CD14-positive monocyte (primary cell): ENCODE measurements around the gene PACRGL. TPM values are rescaled to one million over a fixed set of nuclear protein-coding genes. Genes with fewer than 3 reads are reported as not detected.

ENCODE experiments used
- DNase-seq, 3 donors: peaks; one replicate each; pipeline ENCODE4 v3.0.0-alpha.2; 2011 to 2022
- H2AFZ ChIP-seq: 2 replicates; pipeline ENCODE4 v1.6.0; 2012; ENCODE audit warnings: mild to moderate bottlenecking, low read depth, low read length, inconsistent platforms; ENCODE audit not compliant: insufficient read depth, poor library complexity, severe bottlenecking
- H3K27ac ChIP-seq, 2 donors: 1 replicate in 1 of 2; 2 replicates in 1 of 2; pipeline ENCODE4 v1.5.1; 2012 to 2013; ENCODE audit warnings: low read length in 2 of 2, control low read depth in 1 of 2, inconsistent platforms in 1 of 2, low read depth in 1 of 2, mild to moderate bottlenecking in 1 of 2
- H3K27me3 ChIP-seq, 2 donors: one replicate each; pipeline versions ENCODE4 v1.6.0 to v1.6.1; 2011 to 2013; ENCODE audit warnings: low read length in 2 of 2; ENCODE audit not compliant: control insufficient read depth in 2 of 2, insufficient read depth in 2 of 2
- H3K36me3 ChIP-seq, 2 donors: replicated peaks in 1 of 2; 1 replicate in 1 of 2; 2 replicates in 1 of 2; pipeline versions ENCODE4 v1.5.1 to v1.6.1; 2012 to 2013; ENCODE audit warnings: low read length in 2 of 2, control low read depth in 1 of 2, inconsistent platforms in 1 of 2, mild to moderate bottlenecking in 1 of 2; ENCODE audit not compliant: insufficient read depth in 2 of 2, control insufficient read depth in 1 of 2
- H3K4me1 ChIP-seq, 2 donors: 1 replicate in 1 of 2; 2 replicates in 1 of 2; pipeline versions ENCODE4 v1.5.1 to v1.6.1; 2012 to 2013; ENCODE audit warnings: low read length in 2 of 2, control low read depth in 1 of 2, inconsistent platforms in 1 of 2, mild to moderate bottlenecking in 1 of 2, moderate library complexity in 1 of 2; ENCODE audit not compliant: insufficient read depth in 2 of 2, control insufficient read depth in 1 of 2
- H3K4me2 ChIP-seq: replicated peaks from 2 replicates; pipeline ENCODE3; 2012; ENCODE audit warnings: low read length, moderate library complexity, mild to moderate bottlenecking; ENCODE audit not compliant: poor library complexity, severe bottlenecking; ENCODE audit errors: extremely low read depth
- H3K4me3 ChIP-seq, 3 experiments: fragments of 200-600 bp in 1 of 3; sonication (generic) in 1 of 3; replicated peaks in 1 of 3; 1 replicate in 2 of 3; 2 replicates in 1 of 3; pipeline ENCODE4 v1.5.1; 2011 to 2013; ENCODE audit warnings: low read length in 3 of 3, mild to moderate bottlenecking in 3 of 3, control low read depth in 2 of 3, low read depth in 2 of 3, inconsistent platforms in 1 of 3, moderate library complexity in 1 of 3
- H3K79me2 ChIP-seq: 2 replicates; pipeline ENCODE4 v1.6.0; 2012; ENCODE audit warnings: mild to moderate bottlenecking, control low read depth, inconsistent platforms, low read length, moderate library complexity; ENCODE audit not compliant: insufficient read depth
- H3K9ac ChIP-seq: 2 replicates; pipeline ENCODE4 v1.6.0; 2017; ENCODE audit warnings: low read length, mild to moderate bottlenecking; ENCODE audit not compliant: insufficient read depth, poor library complexity, severe bottlenecking
- H3K9me3 ChIP-seq, 2 donors: replicated peaks in 1 of 2; 1 replicate in 1 of 2; 2 replicates in 1 of 2; pipeline versions ENCODE4 v1.5.1 to v1.6.1; 2012 to 2013; ENCODE audit warnings: low read length in 2 of 2, control low read depth in 1 of 2; ENCODE audit not compliant: control insufficient read depth in 1 of 2, insufficient read depth in 1 of 2
- H4K20me1 ChIP-seq: 2 replicates; pipeline ENCODE4 v1.6.0; 2012; ENCODE audit warnings: mild to moderate bottlenecking, low read length, control low read depth, moderate library complexity; ENCODE audit not compliant: insufficient read depth
- H3K27ac Mint-ChIP-seq, 7 donors: one replicate each; pipeline ENCODE4 v1.8.0; 2020; ENCODE audit warnings: mild to moderate bottlenecking in 7 of 7, mixed read lengths in 7 of 7, moderate library complexity in 6 of 7, inconsistent platforms in 2 of 7
- H3K27me3 Mint-ChIP-seq, 3 donors: one replicate each; pipeline ENCODE4 v1.8.0; 2021 to 2022; ENCODE audit warnings: low read depth in 3 of 3, mild to moderate bottlenecking in 3 of 3, mixed read lengths in 3 of 3, moderate library complexity in 3 of 3, inconsistent platforms in 1 of 3
- H3K36me3 Mint-ChIP-seq, 2 donors: one replicate each; pipeline ENCODE4 v1.8.0; 2020; ENCODE audit warnings: mixed read lengths in 2 of 2, inconsistent platforms in 1 of 2, mild to moderate bottlenecking in 1 of 2
- H3K4me1 Mint-ChIP-seq: one replicate; pipeline ENCODE4 v1.8.0; 2020; ENCODE audit warnings: mild to moderate bottlenecking, mixed read lengths
- H3K4me3 Mint-ChIP-seq, 2 donors: one replicate each; pipeline ENCODE4 v1.8.0; 2020; ENCODE audit warnings: mild to moderate bottlenecking in 2 of 2, mixed read lengths in 2 of 2, moderate library complexity in 1 of 2
- H3K9me3 Mint-ChIP-seq, 7 donors: one replicate each; pipeline ENCODE4 v1.8.0; 2020 to 2022; ENCODE audit warnings: mixed read lengths in 7 of 7, mild to moderate bottlenecking in 6 of 7, moderate library complexity in 6 of 7, inconsistent platforms in 2 of 7
- CTCF ChIP-seq: fragments of 200-600 bp; IDR thresholded peaks from one replicate; pipeline ENCODE4 v1.8.0; 2022; ENCODE audit warnings: antibody characterized with exemption, mild to moderate bottlenecking
- WGBS: methylation state at CpG from one replicate; pipeline ENCODE4 v1.1.5; 2013; ENCODE audit warnings: missing lambda C conversion rate; ENCODE audit not compliant: insufficient coverage; 5-methylcytosine and 5-hydroxymethylcytosine counted together
- intact Hi-C, 2 donors: fragments of 100-400 bp; cut with micrococcal nuclease; formaldehyde crosslinking; loops; one replicate each; pipeline versions ENCODE4 v1.15.0 to v1.15.1; 2023
- polyA plus RNA-seq, 3 donors: library from polyadenylated mRNA; depleted of rRNA in 1 of 3; unstranded in 2 of 3; stranded (reverse) in 1 of 3; fragments of 300-500 nt in 2 of 3; fragments of >200 nt in 1 of 3; fragmentation: Illumina TruSeq in 2 of 3; gene quantifications; 1 replicate in 2 of 3; 2 replicates in 1 of 3; pipeline ENCODE4 v1.2.3, GENCODE V29; 2012 to 2021

PACRGL gene
- polyA plus RNA-seq, 3 donors: 6.1 to 7.9 (median 7.4) TPM

- H3K4me3 Mint-ChIP-seq: no peak overlapping the region
- 63% methylated on average over 2 of the region's 3 CpGs for WGBS
- H3K36me3 ChIP-seq: peaks cover 29 to 73% of the 10 kb centered on the region in 2 donors
These were observed 22.8 kb downstream of the PACRGL start for GRCh38 chr4:20723019-20723418.

GRCh38 chr4:20723463-20723862, 23.2 kb downstream of the PACRGL start:
- no peak for DNase-seq
- no peak overlapping the region for H3K4me2 ChIP-seq
- no peak overlapping the region for H3K4me3 Mint-ChIP-seq
- H3K36me3 Mint-ChIP-seq: peaks cover 55 to 67% of the 10 kb centered on the region in 2 donors
- intact Hi-C loops: no loop called here
- H3K27me3 Mint-ChIP-seq: no peaks in the 10 kb centered on the region
- no peak overlapping the region for H3K9ac ChIP-seq
- WGBS: 100% methylated on average over 1 of the region's 3 CpGs
- peaks cover 15 to 17% of the 10 kb centered on the region in 2 donors for H3K9me3 ChIP-seq
- H3K36me3 ChIP-seq: peaks cover 31 to 77% of the 10 kb centered on the region in 2 donors
- no peak overlapping the region for H2AFZ ChIP-seq
- H3K4me1 Mint-ChIP-seq: no peaks in the 10 kb centered on the region
- H3K27ac Mint-ChIP-seq: no peak overlapping the region
- no peaks in the 10 kb centered on the region for H3K27me3 ChIP-seq
- peaks cover 18 to 29% (median 22%) of the 10 kb centered on the region in 7 donors for H3K9me3 Mint-ChIP-seq
- TF ChIP-seq CTCF: no peak
- no peaks in the 10 kb centered on the region for H4K20me1 ChIP-seq
- no peaks in the 10 kb centered on the region for H3K4me1 ChIP-seq
- no peaks in the 10 kb centered on the region for H3K79me2 ChIP-seq
- no peak overlapping the region for H3K27ac ChIP-seq
- H3K4me3 ChIP-seq: no peak overlapping the region

More at GRCh38 chr4:20723019-20723418, 22.8 kb downstream of the PACRGL start:
- DNase-seq: no peak
- Histone ChIP-seq H3K4me2 (no peak overlapping the region), H2AFZ (no peak overlapping the region), H3K4me3 (no peak overlapping the region), H3K9me3 (peaks cover 15 to 17% of the 10 kb centered on the region in 2 donors), H3K27me3 (no peaks in the 10 kb centered on the region), H3K79me2 (no peaks in the 10 kb centered on the region), H3K9ac (no peak overlapping the region), H4K20me1 (no peaks in the 10 kb centered on the region), H3K4me1 (no peaks in the 10 kb centered on the region), H3K27ac (no peak overlapping the region)
- Mint-ChIP-seq H3K4me1 (no peaks in the 10 kb centered on the region), H3K9me3 (peaks cover 18 to 29% (median 22%) of the 10 kb centered on the region in 7 donors), H3K27me3 (no peaks in the 10 kb centered on the region), H3K27ac (no peak overlapping the region), H3K36me3 (peaks cover 59 to 72% of the 10 kb centered on the region in 2 donors)
- intact Hi-C loops: no loop called here
- TF ChIP-seq CTCF: no peak
